Measurements from ENCODE around the gene UGT1A9.
"Not testable (repeated sequence)": the region's sequence is repeated elsewhere in the genome, so short reads cannot be mapped to it uniquely, and the experiment has no call there.

Gene UGT1A9

GRCh38 chr2:233691443-233692433 lies 20.0 kb downstream of the UGT1A9 start:
- Mint-ChIP-seq H3K9me3 (ENCODE audit: low read depth) (no peaks in the 10 kb centered on the region), H3K36me3 (no peaks in the 10 kb centered on the region), H3K27ac (no peak overlapping the region), H3K4me1 (ENCODE audit: low read depth) (no peaks in the 10 kb centered on the region), H3K4me3 (no peak overlapping the region), H3K27me3 (peaks cover 4% of the 10 kb centered on the region)

GRCh38 chr2:233692648-233693047 lies 20.9 kb downstream of the UGT1A9 start, which contains the start of gene UGT1A6:
TSS of gene UGT1A6 (plus strand) at chr2:233692890. CDS start at chr2:233693005, 115 bp downstream.
- Mint-ChIP-seq H3K4me3 (no peak within 1 kb of the TSS), H3K36me3 (no peaks in the 10 kb centered on the region), H3K9me3 (ENCODE audit: low read depth) (no peaks in the 10 kb centered on the region), H3K27me3 (peaks cover 3% of the 10 kb centered on the region), H3K4me1 (ENCODE audit: low read depth) (no peaks in the 10 kb centered on the region), H3K27ac (no peak within 1 kb of the TSS)

GRCh38 chr2:233693963-233694362 lies 22.3 kb downstream of the UGT1A9 start:
- H3K9me3 Mint-ChIP-seq (ENCODE audit: low read depth): no peaks in the 10 kb centered on the region
- H3K27me3 Mint-ChIP-seq: no peaks in the 10 kb centered on the region
- H3K4me3 Mint-ChIP-seq: no peak overlapping the region
- no peak overlapping the region for H3K27ac Mint-ChIP-seq
- H3K36me3 Mint-ChIP-seq: no peaks in the 10 kb centered on the region
- no peaks in the 10 kb centered on the region for H3K4me1 Mint-ChIP-seq (ENCODE audit: low read depth)

- Mint-ChIP-seq H3K27ac (no peak overlapping the region), H3K9me3 (ENCODE audit: low read depth) (no peaks in the 10 kb centered on the region), H3K4me1 (ENCODE audit: low read depth) (no peaks in the 10 kb centered on the region), H3K27me3 (no peaks in the 10 kb centered on the region), H3K36me3 (no peaks in the 10 kb centered on the region), H3K4me3 (no peak overlapping the region)
These were observed 27.0 kb downstream of the UGT1A9 start for GRCh38 chr2:233698740-233699139.

- Mint-ChIP-seq H3K27ac (no peak overlapping the region), H3K27me3 (peaks cover 3% of the 10 kb centered on the region), H3K4me1 (ENCODE audit: low read depth) (no peaks in the 10 kb centered on the region), H3K36me3 (peaks cover 3% of the 10 kb centered on the region), H3K4me3 (no peak overlapping the region), H3K9me3 (ENCODE audit: low read depth) (peaks cover 3% of the 10 kb centered on the region)
These were observed 27.8 kb downstream of the UGT1A9 start for GRCh38 chr2:233699424-233700027.

GRCh38 chr2:233700028-233700635 lies 28.4 kb downstream of the UGT1A9 start:
- Mint-ChIP-seq H3K4me3 (no peak overlapping the region), H3K4me1 (ENCODE audit: low read depth) (no peaks in the 10 kb centered on the region), H3K27ac (no peak overlapping the region), H3K36me3 (peaks cover 3% of the 10 kb centered on the region), H3K27me3 (peaks cover 4% of the 10 kb centered on the region), H3K9me3 (ENCODE audit: low read depth) (peaks cover 3% of the 10 kb centered on the region)

- H3K9me3 Mint-ChIP-seq (ENCODE audit: low read depth); H3K4me3 Mint-ChIP-seq; H3K4me1 Mint-ChIP-seq (ENCODE audit: low read depth); H3K27ac Mint-ChIP-seq; H3K27me3 Mint-ChIP-seq; H3K36me3 Mint-ChIP-seq: not testable (repeated sequence)
These were observed 29.1 kb downstream of the UGT1A9 start for GRCh38 chr2:233700842-233701241.

- Mint-ChIP-seq H3K4me3 (no peak overlapping the region), H3K9me3 (ENCODE audit: low read depth) (peaks cover 3% of the 10 kb centered on the region), H3K4me1 (ENCODE audit: low read depth) (no peaks in the 10 kb centered on the region), H3K27ac (no peak overlapping the region), H3K27me3 (peaks cover 6% of the 10 kb centered on the region), H3K36me3 (peaks cover 3% of the 10 kb centered on the region)
These were observed 30.5 kb downstream of the UGT1A9 start for GRCh38 chr2:233702238-233702637.

GRCh38 chr2:233705911-233706506 lies 34.3 kb downstream of the UGT1A9 start:
- Mint-ChIP-seq H3K4me1 (ENCODE audit: low read depth) (no peaks in the 10 kb centered on the region), H3K27ac (no peak overlapping the region), H3K36me3 (peaks cover 3% of the 10 kb centered on the region), H3K4me3 (no peak overlapping the region), H3K27me3 (peaks cover 9% of the 10 kb centered on the region), H3K9me3 (ENCODE audit: low read depth) (peaks cover 3% of the 10 kb centered on the region)

GRCh38 chr2:233706720-233707119 lies 35.0 kb downstream of the UGT1A9 start:
- Mint-ChIP-seq H3K9me3 (ENCODE audit: low read depth) (peaks cover 3% of the 10 kb centered on the region), H3K36me3 (peaks cover 3% of the 10 kb centered on the region), H3K27ac (no peak overlapping the region), H3K27me3 (peaks cover 9% of the 10 kb centered on the region), H3K4me3 (no peak overlapping the region), H3K4me1 (ENCODE audit: low read depth) (no peaks in the 10 kb centered on the region)

GRCh38 chr2:233707940-233708644 lies 36.4 kb downstream of the UGT1A9 start:
- H3K4me3 Mint-ChIP-seq: no peak overlapping the region
- peaks cover 3% of the 10 kb centered on the region for H3K36me3 Mint-ChIP-seq
- H3K27ac Mint-ChIP-seq: no peak overlapping the region
- no peaks in the 10 kb centered on the region for H3K4me1 Mint-ChIP-seq (ENCODE audit: low read depth)
- peaks cover 3% of the 10 kb centered on the region for H3K9me3 Mint-ChIP-seq (ENCODE audit: low read depth)
- H3K27me3 Mint-ChIP-seq: peaks cover 9% of the 10 kb centered on the region

- Mint-ChIP-seq H3K4me3 (no peak overlapping the region), H3K9me3 (ENCODE audit: low read depth) (peaks cover 3% of the 10 kb centered on the region), H3K36me3 (peaks cover 3% of the 10 kb centered on the region), H3K27ac (no peak overlapping the region), H3K27me3 (peaks cover 11% of the 10 kb centered on the region), H3K4me1 (ENCODE audit: low read depth) (no peaks in the 10 kb centered on the region)
These were observed 37.2 kb downstream of the UGT1A9 start for GRCh38 chr2:233708942-233709341.

GRCh38 chr2:233711312-233712008 lies 39.8 kb downstream of the UGT1A9 start:
- Mint-ChIP-seq H3K27me3 (peaks cover 10% of the 10 kb centered on the region), H3K36me3 (no peaks in the 10 kb centered on the region), H3K9me3 (ENCODE audit: low read depth) (no peaks in the 10 kb centered on the region), H3K4me1 (ENCODE audit: low read depth) (no peaks in the 10 kb centered on the region), H3K27ac (no peak overlapping the region), H3K4me3 (no peak overlapping the region)
